T-helper 9 cell (primary cell): ENCODE measurements around the gene INS.

Experiments
- DNase-seq: peaks from one replicate; pipeline ENCODE4 v3.0.0-alpha.2; 2020

INS gene

DNA sequence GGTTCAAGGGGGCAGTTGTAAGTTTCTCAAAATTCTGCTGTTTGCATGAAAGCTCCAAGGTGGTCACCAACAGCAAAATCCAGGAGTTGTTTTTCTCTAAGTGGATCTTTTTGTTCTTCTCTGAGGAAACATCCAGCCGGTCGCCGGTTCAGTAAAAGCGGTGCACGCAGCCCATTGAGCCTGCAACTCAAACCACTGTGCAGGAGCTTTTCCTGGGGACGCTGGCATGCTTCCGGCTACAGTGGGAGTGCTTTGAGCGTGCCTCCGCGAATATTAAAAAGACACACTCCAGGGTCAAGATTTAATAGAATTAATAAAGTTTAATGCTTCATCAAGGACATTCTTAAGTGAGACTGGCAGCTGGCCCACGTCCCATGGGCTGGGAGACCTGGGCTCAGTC is 47.2 kb downstream of the INS start:
- no peak for DNase-seq

DNA sequence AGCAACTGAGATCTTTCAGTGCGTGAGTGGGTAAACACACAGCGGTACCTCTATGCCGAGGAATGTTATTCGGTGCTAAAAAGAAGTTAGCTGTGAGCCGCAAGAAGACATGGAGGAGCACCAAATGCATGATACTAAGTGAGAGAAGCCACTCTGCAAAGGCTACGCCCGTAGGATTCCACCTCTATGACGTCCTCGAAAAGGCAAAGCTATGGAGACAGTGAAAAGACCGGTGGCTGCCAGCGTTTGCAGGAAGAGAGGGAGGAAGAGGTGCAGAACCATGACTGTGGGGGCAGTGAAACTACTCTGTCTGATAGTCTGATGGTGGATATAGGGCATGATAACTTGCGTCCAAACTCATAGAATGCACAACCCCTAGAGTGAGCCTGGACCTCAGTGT is 50.5 kb downstream of the INS start:
- no peak for DNase-seq
